ENCODE data around the gene ENTPD8. TPM values are rescaled to one million over a fixed set of nuclear protein-coding genes. Genes with fewer than 3 reads are reported as not detected.

The ENTPD8 gene
- total and polyA plus RNA-seq, 2 donors (not counting 1 experiment from before 2014, with no cell fraction given), result not detected

DNA sequence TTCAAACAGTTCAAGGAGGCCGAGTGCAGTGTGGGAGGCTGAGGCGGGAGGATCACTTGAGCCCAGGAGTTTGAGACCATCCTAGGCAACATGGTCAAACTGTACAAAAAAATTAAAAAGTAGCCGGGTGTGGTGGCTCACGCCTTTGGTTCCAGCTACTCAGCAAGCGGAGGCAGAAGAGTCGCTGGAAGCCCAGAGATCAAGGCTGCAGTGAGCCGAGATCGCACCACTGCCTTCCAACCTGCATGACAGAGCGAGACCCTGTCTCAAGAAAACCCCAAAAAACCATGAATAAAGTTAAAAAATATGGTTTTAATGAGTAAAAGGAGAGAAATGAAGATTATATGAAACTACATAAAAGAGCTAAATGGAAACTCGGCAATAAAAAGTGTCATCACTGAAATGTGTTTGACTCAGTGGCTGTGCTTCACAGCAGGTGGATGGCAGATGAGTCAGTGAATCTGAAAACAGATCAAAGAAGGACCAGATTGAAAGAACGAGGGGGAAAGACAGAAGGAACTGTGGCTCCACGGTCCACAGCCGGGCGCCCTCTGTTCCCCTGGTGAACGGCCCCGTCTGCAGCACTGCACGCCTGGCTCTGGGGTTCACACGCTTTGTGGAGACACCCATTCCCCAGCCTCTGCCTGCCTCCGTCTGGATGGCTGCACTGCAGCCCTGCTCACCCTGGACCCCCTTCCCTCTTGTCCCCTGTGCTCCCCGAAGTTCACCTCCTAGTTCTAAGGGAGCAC, 43.3 kb downstream of the ENTPD8 start:
- Histone ChIP-seq H3K36me3 (replicated peaks in 1 of 2; ENCODE audit: control extremely low read depth in 1 of 2, control insufficient read depth in 1 of 2, extremely low read depth in 1 of 2, insufficient read depth in 2 of 2, low read length in 1 of 2) (no peaks in the 10 kb centered on the region), H2AFZ (ENCODE audit: insufficient read depth, low read depth, low read length, poor library complexity, severe bottlenecking) (no peak overlapping the region), H4K20me1 (ENCODE audit: control insufficient read depth, insufficient read depth, low read length, poor library complexity, severe bottlenecking) (peaks cover 4% of the 10 kb centered on the region), H3K79me2 (ENCODE audit: control insufficient read depth, insufficient read depth, low read length) (no peaks in the 10 kb centered on the region), H3K4me3 (ENCODE audit: control extremely low read depth in 1 of 5, extremely low read depth in 1 of 5, insufficient read depth in 1 of 5, low read depth in 2 of 5, low read length in 4 of 5) (no peak overlapping the region), H3K27ac (ENCODE audit: low read length in 2 of 2) (no peak overlapping the region), H3K27me3 (replicated peaks in 1 of 4; ENCODE audit: control extremely low read depth in 1 of 4, control insufficient read depth in 3 of 4, insufficient read depth in 4 of 4, low read length in 3 of 4) (no peaks in the 10 kb centered on the region), H3K9ac (ENCODE audit: low read length) (no peak overlapping the region), H3K9me3 (ENCODE audit: control extremely low read depth in 1 of 3, control insufficient read depth in 2 of 3, insufficient read depth in 1 of 3, low read length in 2 of 3) (peaks cover 0 to 36% (median 4%) of the 10 kb centered on the region in 3 donors), H3K4me2 (replicated peaks; ENCODE audit: low read depth, low read length, poor library complexity, severe bottlenecking) (no peak overlapping the region), H3K4me1 (ENCODE audit: control insufficient read depth in 2 of 2, insufficient read depth in 2 of 2, low read length in 2 of 2) (peaks cover 9 to 17% of the 10 kb centered on the region in 2 donors)
- POLR2A ChIA-PET, result no interaction called here
- TF ChIP-seq EZH2 (IDR thresholded peaks at IDR 0.05; ENCODE audit: borderline replicate concordance, insufficient read depth, low read depth, low read length, poor library complexity, severe bottlenecking) (no peak), CTCF (IDR thresholded peaks at IDR 0.05) (no peak)
- intact Hi-C loops (cut with micrococcal nuclease), result no loop called here
- no peak overlapping the region for H3K27ac Mint-ChIP-seq
- no peaks in the 10 kb centered on the region for H3K27me3 Mint-ChIP-seq
- no peak for DNase-seq
- ATAC-seq (ENCODE audit: low read depth), result no peak
- H3K4me1 Mint-ChIP-seq, result peaks cover 26% of the 10 kb centered on the region
- WGBS (ENCODE audit: insufficient coverage), result 81% methylated on average over 16 of the region's 20 CpGs
- no peaks in the 10 kb centered on the region for H3K9me3 Mint-ChIP-seq (ENCODE audit: insufficient read depth)
- H3K4me3 Mint-ChIP-seq, result no peak overlapping the region
- CTCF ChIA-PET, result no interaction called here

- intact Hi-C loops (cut with micrococcal nuclease), result no loop called here
- H2AFZ ChIP-seq (ENCODE audit: insufficient read depth, low read depth, low read length, poor library complexity, severe bottlenecking), result no peak overlapping the region
- no peak for TF ChIP-seq EZH2 (IDR thresholded peaks at IDR 0.05; ENCODE audit: borderline replicate concordance, insufficient read depth, low read depth, low read length, poor library complexity, severe bottlenecking)
- TF ChIP-seq CTCF (IDR thresholded peaks at IDR 0.05), result no peak
- peaks cover 0 to 30% (median 0%) of the 10 kb centered on the region in 3 donors for H3K9me3 ChIP-seq (ENCODE audit: control extremely low read depth in 1 of 3, control insufficient read depth in 2 of 3, insufficient read depth in 1 of 3, low read length in 2 of 3)
- H3K4me1 ChIP-seq (ENCODE audit: control insufficient read depth in 2 of 2, insufficient read depth in 2 of 2, low read length in 2 of 2), result peaks cover 9 to 17% of the 10 kb centered on the region in 2 donors
- no peak overlapping the region for H3K4me3 ChIP-seq (ENCODE audit: control extremely low read depth in 1 of 5, extremely low read depth in 1 of 5, insufficient read depth in 1 of 5, low read depth in 2 of 5, low read length in 4 of 5)
- H3K4me1 Mint-ChIP-seq, result peaks cover 18% of the 10 kb centered on the region
- H3K36me3 ChIP-seq (replicated peaks in 1 of 2; ENCODE audit: control extremely low read depth in 1 of 2, control insufficient read depth in 1 of 2, extremely low read depth in 1 of 2, insufficient read depth in 2 of 2, low read length in 1 of 2), result no peaks in the 10 kb centered on the region
- no peak overlapping the region for H3K4me3 Mint-ChIP-seq
- DNase-seq (no peak), ATAC-seq (ENCODE audit: low read depth) (no peak)
- WGBS (ENCODE audit: insufficient coverage), result 92% methylated on average over 25 of the region's 26 CpGs
- H4K20me1 ChIP-seq (ENCODE audit: control insufficient read depth, insufficient read depth, low read length, poor library complexity, severe bottlenecking), result peaks cover 4% of the 10 kb centered on the region
- H3K27me3 ChIP-seq (replicated peaks in 1 of 4; ENCODE audit: control extremely low read depth in 1 of 4, control insufficient read depth in 3 of 4, insufficient read depth in 4 of 4, low read length in 3 of 4), result no peaks in the 10 kb centered on the region
- CTCF ChIA-PET, result no interaction called here
- H3K27ac Mint-ChIP-seq, result no peak overlapping the region
- H3K4me2 ChIP-seq (replicated peaks; ENCODE audit: low read depth, low read length, poor library complexity, severe bottlenecking), result no peak overlapping the region
- POLR2A ChIA-PET, result no interaction called here
- no peak overlapping the region for H3K9ac ChIP-seq (ENCODE audit: low read length)
- no peak overlapping the region for H3K27ac ChIP-seq (ENCODE audit: low read length in 2 of 2)
- no peaks in the 10 kb centered on the region for H3K9me3 Mint-ChIP-seq (ENCODE audit: insufficient read depth)
- H3K79me2 ChIP-seq (ENCODE audit: control insufficient read depth, insufficient read depth, low read length), result no peaks in the 10 kb centered on the region
- H3K27me3 Mint-ChIP-seq, result no peaks in the 10 kb centered on the region
Measured at GRCh38 chr9:137396634-137397367, 44.4 kb downstream of the ENTPD8 start.

Measured in B cell (primary cell).